Measurements from ENCODE around the gene GID4. TPM values are rescaled to one million over a fixed set of nuclear protein-coding genes. Genes with fewer than 3 reads are reported as not detected.

The GID4 gene
- polyA plus RNA-seq, 1 donor: 14.0 TPM

GRCh38 chr17:18099516-18099915 lies 60.3 kb downstream of the GID4 start:
- DNase-seq: no peak

DNA sequence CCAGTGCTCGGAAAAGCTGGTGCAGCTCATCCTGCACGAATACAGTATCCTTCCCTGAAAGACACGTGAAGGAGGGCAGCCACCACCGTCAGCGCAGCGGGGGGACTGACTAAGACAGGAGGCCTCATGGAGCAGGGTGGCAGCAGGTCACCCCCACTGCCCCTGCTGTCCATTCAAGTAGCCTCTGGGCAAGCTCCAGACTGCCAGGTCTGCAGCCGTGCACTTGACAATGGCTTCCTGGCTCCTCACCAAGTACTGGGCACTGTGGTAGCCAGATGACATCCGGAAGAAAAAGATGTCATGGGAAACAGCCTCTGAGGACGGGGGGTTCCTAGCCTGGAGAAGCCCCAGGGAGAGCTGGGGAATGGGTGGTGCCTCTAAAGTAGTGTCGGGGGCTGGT lies 61.4 kb downstream of the GID4 start:
- DNase-seq: no peak

GRCh38 chr17:18101828-18102227 lies 62.6 kb downstream of the GID4 start:
- DNase-seq: no peak

DNA sequence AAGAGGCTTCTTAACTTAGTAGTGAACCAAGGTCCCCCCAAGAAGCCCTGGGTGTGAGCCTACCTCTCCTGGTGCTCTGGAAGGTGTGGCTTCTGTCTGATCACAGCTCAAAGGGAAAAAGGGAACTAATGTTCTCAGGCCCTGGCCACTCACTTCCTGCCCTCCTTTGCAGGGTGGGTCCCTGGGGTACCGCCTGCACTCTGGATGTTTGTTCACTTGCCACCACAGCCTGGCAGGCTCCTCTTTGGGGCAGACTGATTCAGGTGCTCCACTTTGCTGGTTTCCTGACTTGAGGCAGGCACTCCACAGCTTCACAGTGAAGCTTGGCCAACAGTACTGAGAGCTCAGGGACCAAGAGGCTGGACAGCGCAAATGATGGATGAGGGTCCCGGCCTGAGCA lies 63.4 kb downstream of the GID4 start:
- no peak for DNase-seq

- no peak for DNase-seq
Observed at GRCh38 chr17:18105027-18105426, 65.8 kb downstream of the GID4 start.

GRCh38 chr17:18105595-18105994 lies 66.4 kb downstream of the GID4 start:
- DNase-seq: no peak

DNA sequence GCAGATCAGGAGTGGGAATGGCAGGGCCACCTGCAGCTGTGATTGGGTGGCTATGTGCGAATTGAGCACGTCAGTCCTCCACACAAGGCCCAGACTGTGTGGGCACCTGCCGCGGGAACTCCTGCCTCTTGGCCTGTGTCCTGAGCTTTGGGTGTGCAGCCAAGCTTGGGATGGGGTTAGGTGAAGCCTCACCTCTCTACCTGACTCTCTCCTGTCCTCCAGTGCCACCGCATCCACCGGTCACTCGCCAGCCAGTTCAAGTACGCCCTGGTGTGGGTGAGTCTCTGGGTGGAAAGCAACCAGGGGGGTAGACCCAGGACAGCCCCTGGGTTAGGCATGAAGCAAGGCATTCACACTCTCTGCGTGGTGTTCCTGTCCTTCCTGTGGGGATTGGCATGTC lies 67.0 kb downstream of the GID4 start:
- no peak for DNase-seq

DNA sequence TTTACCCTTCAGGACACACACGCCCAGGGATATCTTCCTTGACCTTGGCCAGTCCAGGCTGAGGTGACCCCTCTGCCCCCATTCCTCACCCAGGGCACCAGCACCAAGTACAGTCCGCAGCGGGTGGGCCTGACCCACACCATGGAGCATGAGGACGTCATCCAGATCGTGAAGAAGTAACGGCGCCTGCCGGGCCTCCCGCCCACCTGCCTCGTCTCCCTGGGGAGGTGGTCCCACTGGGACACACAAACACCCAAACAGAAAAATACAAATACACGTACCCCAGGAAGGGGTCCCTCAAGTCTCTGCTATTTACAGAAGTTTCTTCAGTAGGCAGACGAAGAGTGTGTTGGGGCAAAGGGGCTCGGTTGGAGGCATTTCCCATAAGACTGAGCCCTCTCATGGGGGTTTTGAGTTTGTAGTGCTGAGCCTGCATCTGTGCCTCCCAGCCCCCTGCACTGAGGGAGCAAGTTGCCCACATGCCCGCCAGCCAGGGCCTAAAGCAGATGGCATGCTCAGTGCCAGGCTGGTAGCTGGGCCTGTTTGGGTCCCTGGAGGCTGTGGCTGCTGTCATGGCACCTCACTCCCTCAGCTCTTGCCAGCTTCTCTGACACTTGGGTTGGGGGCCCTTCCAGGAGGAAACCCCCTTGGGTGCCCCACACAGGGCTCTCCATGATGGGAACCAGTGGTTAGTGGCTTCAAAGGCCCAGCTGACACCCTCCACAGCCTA lies 68.0 kb downstream of the GID4 start:
- no peak for DNase-seq

DNA sequence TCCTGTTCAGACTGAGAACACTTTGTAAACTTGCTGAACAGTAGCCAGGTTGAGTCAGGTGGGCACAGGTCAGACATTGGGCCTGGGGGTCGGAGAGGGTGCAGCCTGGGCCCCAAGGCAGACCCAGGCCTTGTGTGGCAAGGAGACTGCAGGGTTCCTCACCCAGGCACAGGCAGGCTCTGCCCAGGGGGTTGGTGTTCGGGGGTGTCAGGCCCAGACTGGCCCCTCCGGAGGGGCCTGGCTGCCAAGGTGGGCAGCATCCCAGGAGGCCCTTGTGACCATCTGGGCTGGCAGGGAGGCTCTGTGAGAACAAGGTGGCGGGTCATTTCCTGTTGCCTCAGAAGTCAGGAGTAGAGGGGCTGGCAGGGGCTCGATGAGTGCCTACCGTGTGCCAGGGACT lies 68.8 kb downstream of the GID4 start:
- no peak for DNase-seq

- DNase-seq: no peak
Observed at GRCh38 chr17:18108401-18109312, 69.4 kb downstream of the GID4 start, which contains the start of gene MYO15A. TSS of gene MYO15A (plus strand) at chr17:18108756. CDS start at chr17:18118801, 10,045 bp downstream.

- DNase-seq: no peak
Observed at GRCh38 chr17:18109935-18110485, 70.8 kb downstream of the GID4 start.

DNA sequence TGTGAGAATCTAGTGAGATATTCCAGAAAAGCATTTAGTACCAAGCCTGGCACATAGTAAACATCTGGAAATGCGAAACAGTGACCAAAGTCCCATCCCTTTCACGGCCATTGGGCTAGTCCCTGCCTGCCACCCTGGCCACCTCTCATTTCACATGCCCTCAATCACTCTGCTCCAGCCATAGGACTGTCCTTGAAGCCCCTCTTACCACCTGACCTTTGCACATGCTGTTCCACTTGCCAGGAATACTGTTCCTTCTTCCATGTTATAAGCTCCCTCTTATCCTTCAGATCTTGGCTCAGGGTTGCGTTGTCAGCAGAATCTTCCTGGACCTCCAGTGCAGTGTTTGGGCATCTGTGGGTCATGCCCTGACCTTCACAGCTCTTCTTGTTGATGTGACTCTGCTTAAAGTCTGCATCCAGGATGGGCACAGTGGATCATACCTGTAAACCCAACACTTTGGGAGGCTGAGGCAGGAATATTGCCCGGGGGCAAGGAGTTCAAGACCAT lies 71.5 kb downstream of the GID4 start:
- no peak for DNase-seq

GRCh38 chr17:18111330-18111971 lies 72.2 kb downstream of the GID4 start:
- DNase-seq: no peak

GRCh38 chr17:18115517-18115916 lies 76.3 kb downstream of the GID4 start:
- no peak for DNase-seq

DNA sequence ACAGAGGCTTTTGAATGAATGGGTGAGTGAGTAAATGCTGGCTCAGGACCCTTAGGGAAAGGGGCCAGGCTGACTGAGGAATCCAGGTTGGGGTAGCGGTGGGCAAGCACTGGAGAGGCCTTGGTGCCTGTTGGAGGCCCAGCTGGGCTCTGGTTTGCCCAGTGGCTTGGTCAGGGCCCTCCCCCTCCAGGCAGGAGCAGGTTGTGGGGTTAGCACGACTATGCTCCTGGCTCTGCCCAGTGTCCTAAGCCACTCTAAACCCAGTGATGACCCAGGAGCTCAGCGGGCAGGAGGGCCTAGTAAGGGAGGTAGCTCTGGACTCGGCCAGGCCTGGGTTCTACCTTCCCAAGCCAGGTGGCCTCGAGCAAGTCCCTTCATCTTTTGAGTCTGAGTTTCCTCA lies 76.9 kb downstream of the GID4 start:
- no peak for DNase-seq

DNA sequence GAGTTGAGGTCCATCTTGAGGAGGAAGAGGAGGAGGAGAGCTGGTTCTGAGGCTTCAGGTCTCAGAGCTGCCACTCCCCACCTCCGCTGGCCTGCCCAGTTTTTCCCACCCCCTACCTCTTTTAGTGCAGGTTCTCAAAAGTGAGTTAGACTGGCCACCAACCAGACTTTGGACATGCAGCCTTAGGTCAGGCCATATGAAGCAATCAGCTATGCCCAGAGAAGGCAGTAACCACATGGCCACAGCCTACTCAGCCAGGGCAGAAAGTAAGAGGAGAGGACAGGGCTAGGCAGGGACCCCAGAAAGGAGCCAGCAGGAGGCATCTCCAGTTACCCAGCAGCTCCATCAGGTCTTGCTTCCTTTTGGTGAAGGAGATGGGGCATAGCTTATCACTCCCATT lies 78.3 kb downstream of the GID4 start:
- no peak for DNase-seq

Other genes starting within 250 kb of the GID4 start
- gene SREBF1, start 202.4 kb upstream of the GID4 start, polyA plus RNA-seq (ENCODE audit: insufficient read length): 37.7 TPM
- 47.2 TPM for gene TOM1L2, start 67.0 kb upstream of the GID4 start, polyA plus RNA-seq (ENCODE audit: insufficient read length)
- gene DRC3, start 66.5 kb upstream of the GID4 start, polyA plus RNA-seq (ENCODE audit: insufficient read length): 26.9 TPM
- 29.5 TPM for gene ATPAF2, start 240 bp upstream of the GID4 start, polyA plus RNA-seq (ENCODE audit: insufficient read length)
- gene DRG2, start 48.5 kb downstream of the GID4 start, polyA plus RNA-seq (ENCODE audit: insufficient read length): 37.2 TPM
- gene MYO15A, start 69.3 kb downstream of the GID4 start, polyA plus RNA-seq (ENCODE audit: insufficient read length): 3.9 TPM
- 64.8 TPM for gene ALKBH5, start 144.4 kb downstream of the GID4 start, polyA plus RNA-seq (ENCODE audit: insufficient read length)
- gene LLGL1, start 186.2 kb downstream of the GID4 start, polyA plus RNA-seq (ENCODE audit: insufficient read length): 28.4 TPM
- 150 TPM for gene FLII, start 219.3 kb downstream of the GID4 start, polyA plus RNA-seq (ENCODE audit: insufficient read length)
- 13.6 TPM for gene MIEF2, start 221.3 kb downstream of the GID4 start, polyA plus RNA-seq (ENCODE audit: insufficient read length)